NB4 (cell line): Measurements from ENCODE around the gene NUDT4.

Experiments
- TF ChIP-seq, protein P1 (sequence below): IDR thresholded peaks from one replicate; pipeline ENCODE4 v1.5.1; 2012; ENCODE audit warnings: low read depth, low read length
- TF ChIP-seq, protein P2 (sequence below): IDR thresholded peaks from 2 replicates; pipeline ENCODE4 v1.6.1; 2011; ENCODE audit warnings: low read depth, low read length

DNA sequence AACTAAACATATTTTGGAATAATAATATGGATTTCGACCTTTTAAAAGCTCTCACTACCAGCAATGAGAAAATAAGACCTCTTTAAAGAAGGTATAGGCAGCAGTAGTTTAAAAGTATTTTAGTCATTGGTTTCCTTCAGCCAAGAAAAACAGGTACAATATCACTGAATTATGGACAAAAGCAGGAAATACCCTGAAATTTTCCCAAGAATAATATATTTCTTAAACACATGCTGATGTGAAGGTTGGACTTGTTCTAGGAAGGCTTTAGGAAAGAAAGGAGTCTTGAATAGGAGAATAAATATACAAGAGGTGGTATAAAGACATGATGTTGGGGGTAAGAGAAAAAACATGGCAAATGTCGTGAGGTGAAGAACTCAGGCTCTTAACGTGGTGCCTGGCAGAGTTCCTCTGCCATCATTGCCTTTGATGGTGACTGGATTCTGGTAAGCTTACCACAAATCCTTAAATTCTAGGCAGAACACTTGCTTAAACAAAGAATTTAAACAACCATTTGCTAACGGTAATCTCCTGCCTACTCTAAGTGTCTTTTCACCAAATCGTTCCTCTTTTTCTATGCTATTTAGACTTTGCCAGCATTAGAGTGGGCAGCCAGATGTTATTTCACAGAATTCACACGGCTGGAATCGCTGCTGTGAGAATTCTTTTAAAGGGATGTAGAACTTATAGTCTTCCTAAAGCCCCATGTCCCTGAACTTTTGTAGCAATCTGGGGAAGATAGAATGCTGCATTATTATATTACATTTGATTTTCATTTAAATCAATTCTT lies 11.9 kb upstream of the NUDT4 start:
- TF ChIP-seq, protein P1, sequence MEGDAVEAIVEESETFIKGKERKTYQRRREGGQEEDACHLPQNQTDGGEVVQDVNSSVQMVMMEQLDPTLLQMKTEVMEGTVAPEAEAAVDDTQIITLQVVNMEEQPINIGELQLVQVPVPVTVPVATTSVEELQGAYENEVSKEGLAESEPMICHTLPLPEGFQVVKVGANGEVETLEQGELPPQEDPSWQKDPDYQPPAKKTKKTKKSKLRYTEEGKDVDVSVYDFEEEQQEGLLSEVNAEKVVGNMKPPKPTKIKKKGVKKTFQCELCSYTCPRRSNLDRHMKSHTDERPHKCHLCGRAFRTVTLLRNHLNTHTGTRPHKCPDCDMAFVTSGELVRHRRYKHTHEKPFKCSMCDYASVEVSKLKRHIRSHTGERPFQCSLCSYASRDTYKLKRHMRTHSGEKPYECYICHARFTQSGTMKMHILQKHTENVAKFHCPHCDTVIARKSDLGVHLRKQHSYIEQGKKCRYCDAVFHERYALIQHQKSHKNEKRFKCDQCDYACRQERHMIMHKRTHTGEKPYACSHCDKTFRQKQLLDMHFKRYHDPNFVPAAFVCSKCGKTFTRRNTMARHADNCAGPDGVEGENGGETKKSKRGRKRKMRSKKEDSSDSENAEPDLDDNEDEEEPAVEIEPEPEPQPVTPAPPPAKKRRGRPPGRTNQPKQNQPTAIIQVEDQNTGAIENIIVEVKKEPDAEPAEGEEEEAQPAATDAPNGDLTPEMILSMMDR = no peak
- TF ChIP-seq, protein P2, sequence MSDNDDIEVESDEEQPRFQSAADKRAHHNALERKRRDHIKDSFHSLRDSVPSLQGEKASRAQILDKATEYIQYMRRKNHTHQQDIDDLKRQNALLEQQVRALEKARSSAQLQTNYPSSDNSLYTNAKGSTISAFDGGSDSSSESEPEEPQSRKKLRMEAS = no peak
